Liver (tissue), 9 donors: Measurements from ENCODE around the gene LCK. TPM values are rescaled to one million over a fixed set of nuclear protein-coding genes. Genes with fewer than 3 reads are reported as not detected.

ENCODE experiments used
- DNase-seq: peaks from one replicate; pipeline ENCODE4 v3.0.0-alpha.2; 2017; ENCODE audit warnings: low spot score
- H3K27ac ChIP-seq, 2 donors: one replicate each; pipeline ENCODE4 v1.7.0; 2013; ENCODE audit warnings: inconsistent platforms in 2 of 2, low read length in 2 of 2, control low read depth in 1 of 2, low read depth in 1 of 2, mild to moderate bottlenecking in 1 of 2
- H3K27me3 ChIP-seq, 4 donors: one replicate each; pipeline versions ENCODE4 v1.6.1 to v1.7.0; 2013; ENCODE audit warnings: low read length in 3 of 4, inconsistent platforms in 1 of 4, mild to moderate bottlenecking in 1 of 4, moderate library complexity in 1 of 4; ENCODE audit not compliant: control insufficient read depth in 4 of 4, insufficient read depth in 4 of 4
- H3K36me3 ChIP-seq, 4 donors: one replicate each; pipeline versions ENCODE4 v1.6.1 to v1.7.0; 2013; ENCODE audit warnings: low read length in 3 of 4, mild to moderate bottlenecking in 3 of 4, low read depth in 1 of 4, moderate library complexity in 1 of 4; ENCODE audit not compliant: control insufficient read depth in 4 of 4, insufficient read depth in 3 of 4
- H3K4me1 ChIP-seq, 4 donors: one replicate each; pipeline versions ENCODE4 v1.6.1 to v1.7.0; 2013; ENCODE audit warnings: low read length in 3 of 4, mild to moderate bottlenecking in 3 of 4, moderate library complexity in 1 of 4; ENCODE audit not compliant: control insufficient read depth in 4 of 4, insufficient read depth in 4 of 4
- H3K4me3 ChIP-seq, 3 donors: one replicate each; pipeline versions ENCODE4 v1.6.1 to v1.7.0; 2013; ENCODE audit warnings: low read length in 3 of 3, control low read depth in 1 of 3, low read depth in 1 of 3, mild to moderate bottlenecking in 1 of 3
- H3K9ac ChIP-seq, 2 donors: one replicate each; pipeline ENCODE4 v1.7.0; 2013; ENCODE audit warnings: low read length in 2 of 2, mild to moderate bottlenecking in 2 of 2, moderate library complexity in 2 of 2, control low read depth in 1 of 2, low read depth in 1 of 2
- H3K9me3 ChIP-seq, 4 donors: one replicate each; pipeline versions ENCODE4 v1.6.1 to v1.7.0; 2013; ENCODE audit warnings: low read length in 3 of 4; ENCODE audit not compliant: control insufficient read depth in 4 of 4
- ATF3 ChIP-seq: IDR thresholded peaks from 2 replicates; pipeline ENCODE4 v1.6.1; 2016; ENCODE audit warnings: antibody characterized with exemption
- CTCF ChIP-seq: fragments of 150-350 bp; IDR thresholded peaks from 2 replicates; pipeline ENCODE4 v1.5.1; 2017; ENCODE audit warnings: improper control_type of control experiment, low read depth, low read length; ENCODE audit not compliant: missing input control
- EGR1 ChIP-seq, 2 donors: IDR thresholded peaks; 2 replicates each; pipeline ENCODE4 v1.6.1; 2016 to 2018; ENCODE audit warnings: antibody characterized with exemption in 2 of 2, low read depth in 2 of 2
- FOXA1 ChIP-seq: IDR thresholded peaks from 2 replicates; pipeline ENCODE4 v1.6.1; 2016; ENCODE audit warnings: antibody characterized with exemption
- FOXA2 ChIP-seq: IDR thresholded peaks from 2 replicates; pipeline ENCODE4 v1.6.1; 2016; ENCODE audit warnings: antibody characterized with exemption
- GABPA ChIP-seq, 2 donors: IDR thresholded peaks in 1 of 2; conservative IDR thresholded peaks in 1 of 2; 2 replicates each; pipeline ENCODE4 v1.6.1; 2016; ENCODE audit warnings: antibody characterized with exemption in 2 of 2, mild to moderate bottlenecking in 1 of 2, moderate library complexity in 1 of 2
- HNF4A ChIP-seq, 2 donors: conservative IDR thresholded peaks; 2 replicates each; pipeline ENCODE4 v1.6.1; 2016; ENCODE audit warnings: antibody characterized with exemption in 2 of 2, mild to moderate bottlenecking in 2 of 2
- HNF4G ChIP-seq: IDR thresholded peaks from 2 replicates; pipeline ENCODE4 v1.6.1; 2016; ENCODE audit warnings: antibody characterized with exemption
- JUND ChIP-seq, 2 donors: IDR thresholded peaks; 2 replicates each; pipeline ENCODE4 v1.6.1; 2016; ENCODE audit warnings: antibody characterized with exemption in 2 of 2
- MAX ChIP-seq: IDR thresholded peaks from 2 replicates; pipeline ENCODE4 v1.6.1; 2016; ENCODE audit warnings: antibody characterized with exemption
- NR2F2 ChIP-seq: IDR thresholded peaks from 2 replicates; pipeline ENCODE4 v1.6.1; 2016; ENCODE audit warnings: antibody characterized with exemption
- RAD21 ChIP-seq, 2 donors: IDR thresholded peaks; 2 replicates each; pipeline ENCODE4 v1.6.1; 2016; ENCODE audit warnings: antibody characterized with exemption in 2 of 2, mild to moderate bottlenecking in 2 of 2
- REST ChIP-seq: IDR thresholded peaks from 2 replicates; pipeline ENCODE4 v1.6.1; 2016; ENCODE audit warnings: antibody characterized with exemption, mild to moderate bottlenecking
- RXRA ChIP-seq, 2 donors: IDR thresholded peaks; 2 replicates each; pipeline ENCODE4 v1.6.1; 2017 to 2018; ENCODE audit warnings: antibody characterized with exemption in 2 of 2, mild to moderate bottlenecking in 1 of 2
- SP1 ChIP-seq: IDR thresholded peaks from 2 replicates; pipeline ENCODE4 v1.6.1; 2018; ENCODE audit warnings: antibody characterized with exemption, mild to moderate bottlenecking
- TAF1 ChIP-seq: conservative IDR thresholded peaks from 2 replicates; pipeline ENCODE4 v1.6.1; 2016; ENCODE audit warnings: antibody characterized with exemption, mild to moderate bottlenecking
- YY1 ChIP-seq: IDR thresholded peaks from 2 replicates; pipeline ENCODE4 v1.6.1; 2016; ENCODE audit warnings: antibody characterized with exemption, mild to moderate bottlenecking
- ZBTB33 ChIP-seq: IDR thresholded peaks from 2 replicates; pipeline ENCODE4 v1.6.1; 2016; ENCODE audit warnings: antibody characterized with exemption
- WGBS: extraction: QIAGEN DNeasy Blood & Tissue Kit; methylation state at CpG from one replicate; pipeline ENCODE4 v1.1.7; 2013; 5-methylcytosine and 5-hydroxymethylcytosine counted together
- polyA plus RNA-seq, 2 donors: library from polyadenylated mRNA; stranded (reverse) in 1 of 2; unstranded in 1 of 2; fragments of 200-250 nt in 1 of 2; fragments of >200 nt in 1 of 2; fragmentation: Nextera tagmentation in 1 of 2; extraction: Ambion mirVana in 1 of 2; gene quantifications; one replicate each; pipeline versions ENCODE4 v1.2.1 to v1.2.3, GENCODE V29; 2013 to 2015
- total RNA-seq, 2 donors: library from RNA; depleted of rRNA; stranded (reverse); fragments of >200 nt; gene quantifications; one replicate each; pipeline ENCODE4 v1.2.3, GENCODE V29; 2014
- donor health status: healthy.
- donor health status: healthy.
- donor health status: healthy.
- donor health status: healthy.
- donor health status: healthy.

LCK gene
- total and polyA plus RNA-seq, 4 donors: 0.93 to 3.8 (median 1.2) TPM

GRCh38 chr1:32333251-32333963 lies 82.3 kb downstream of the LCK start:
- Histone ChIP-seq H3K9ac (no peak overlapping the region), H3K9me3 (no peaks in the 10 kb centered on the region), H3K36me3 (peaks cover 1 to 47% (median 27%) of the 10 kb centered on the region in 4 donors), H3K4me1 (peaks cover 2 to 19% (median 8%) of the 10 kb centered on the region in 4 donors), H3K27me3 (no peaks in the 10 kb centered on the region), H3K27ac (no peak overlapping the region), H3K4me3 (no peak overlapping the region)
- no peak for TF ChIP-seq FOXA1
- 78% methylated on average over 3 of the region's 3 CpGs for WGBS
- DNase-seq: no peak

GRCh38 chr1:32334274-32334861 lies 83.3 kb downstream of the LCK start:
- Histone ChIP-seq H3K36me3 (peaks cover 1 to 37% (median 22%) of the 10 kb centered on the region in 4 donors), H3K9ac (no peak overlapping the region), H3K27me3 (no peaks in the 10 kb centered on the region), H3K9me3 (no peaks in the 10 kb centered on the region), H3K4me3 (peak overlapping the region in 2 of 3 donors; percentile 15 to 66), H3K4me1 (peaks cover 2 to 22% (median 8%) of the 10 kb centered on the region in 4 donors), H3K27ac (peak overlapping the region in 1 of 2 donors; percentile 23)
- TF ChIP-seq REST: no peak
- TF ChIP-seq EGR1 (IDR thresholded peaks at IDR 0.05; ENCODE audit: low read depth in 2 of 2): no peak
- no peak for TF ChIP-seq TAF1
- TF ChIP-seq MAX: no peak
- TF ChIP-seq CTCF: no peak
- TF ChIP-seq RXRA (IDR thresholded peaks at IDR 0.05): no peak
- TF ChIP-seq GABPA (IDR thresholded peaks at IDR 0.05 in 1 of 2, conservative IDR thresholded peaks at IDR 0.05 in 1 of 2): no peak
- TF ChIP-seq HNF4A (conservative IDR thresholded peaks at IDR 0.05): no peak
- no peak for TF ChIP-seq NR2F2
- no peak for TF ChIP-seq FOXA2
- TF ChIP-seq HNF4G: no peak
- TF ChIP-seq SP1: no peak
- no peak for TF ChIP-seq JUND (IDR thresholded peaks at IDR 0.05)
- no peak for TF ChIP-seq YY1
- TF ChIP-seq ATF3: no peak
- no peak for TF ChIP-seq ZBTB33
- no peak for TF ChIP-seq FOXA1
- TF ChIP-seq RAD21 (IDR thresholded peaks at IDR 0.05): no peak
- DNase-seq: no peak
- 63% methylated on average over 9 of the region's 9 CpGs for WGBS
